ENCODE measurements around the gene DALRD3. TPM values are rescaled to one million over a fixed set of nuclear protein-coding genes. Genes with fewer than 3 reads are reported as not detected.

DALRD3 gene
- total and polyA plus RNA-seq, 5 donors from 2014 or later, result 22.2 to 40.8 (median 30.8) TPM

DNA sequence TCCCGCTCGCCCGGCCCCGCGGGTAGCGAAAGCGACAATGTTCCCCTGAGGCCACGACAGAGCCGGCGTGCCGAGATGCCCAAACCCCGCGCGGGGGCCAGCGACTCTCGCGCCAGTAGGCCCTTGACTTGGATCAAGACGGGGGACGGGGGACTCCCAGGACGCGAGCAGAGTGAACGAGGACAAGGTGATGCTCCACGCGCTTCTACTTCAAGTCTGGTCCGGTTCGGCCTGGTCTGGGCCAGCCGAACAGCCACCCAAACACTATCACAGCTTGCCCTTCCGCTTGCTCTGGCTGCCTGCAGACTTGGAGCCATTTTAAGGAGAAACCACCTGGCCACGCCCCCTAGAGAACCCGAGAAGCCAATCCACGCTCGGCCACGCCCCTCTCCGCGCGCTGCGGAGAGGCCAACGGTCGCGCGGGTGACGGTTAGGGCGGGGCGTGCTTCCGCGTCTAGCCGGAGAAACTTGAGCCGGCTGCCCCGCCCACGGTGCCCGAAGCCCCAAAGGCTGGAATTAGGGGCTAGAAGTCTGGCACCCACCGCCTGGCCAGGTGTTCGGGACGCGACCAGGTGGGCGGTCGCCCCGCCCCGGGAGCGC, 2.9 kb upstream of the DALRD3 start:
- peaks cover 29% of the 10 kb centered on the region for H3K36me3 ChIP-seq (ENCODE audit: control insufficient read depth, insufficient read depth, low read length)
- DNase-seq, result peak; percentile 98 to 99 (median 98)
- H3K9me3 ChIP-seq (ENCODE audit: control insufficient read depth in 2 of 2, low read length in 2 of 2), result no peaks in the 10 kb centered on the region
- peak overlapping the region; percentile 98 for H3K27ac ChIP-seq (ENCODE audit: insufficient read depth, low read length, poor library complexity, severe bottlenecking)
- peaks cover 13% of the 10 kb centered on the region for H3K36me3 Mint-ChIP-seq
- peak overlapping the region; percentile 94 to 99 (median 98) for H3K4me3 Mint-ChIP-seq
- H3K27me3 ChIP-seq (ENCODE audit: control insufficient read depth, insufficient read depth, low read length), result no peaks in the 10 kb centered on the region
- H3K9me3 Mint-ChIP-seq, result no peaks in the 10 kb centered on the region
- H3K27ac Mint-ChIP-seq, result peak overlapping the region; percentile 96 to 99 (median 96)
- H3K4me1 Mint-ChIP-seq, result peaks cover 10 to 67% (median 21%) of the 10 kb centered on the region in 4 donors
- peaks cover 5% of the 10 kb centered on the region for H3K27me3 Mint-ChIP-seq
- peak overlapping the region; percentile 77 for H3K4me3 ChIP-seq (ENCODE audit: low read depth, low read length)
- H3K4me1 ChIP-seq (ENCODE audit: control insufficient read depth, insufficient read depth, low read length, poor library complexity, severe bottlenecking), result peaks cover 46% of the 10 kb centered on the region
- peak; percentile 79 to 82 for ATAC-seq (ENCODE audit: low read depth in 2 of 2)

DNA sequence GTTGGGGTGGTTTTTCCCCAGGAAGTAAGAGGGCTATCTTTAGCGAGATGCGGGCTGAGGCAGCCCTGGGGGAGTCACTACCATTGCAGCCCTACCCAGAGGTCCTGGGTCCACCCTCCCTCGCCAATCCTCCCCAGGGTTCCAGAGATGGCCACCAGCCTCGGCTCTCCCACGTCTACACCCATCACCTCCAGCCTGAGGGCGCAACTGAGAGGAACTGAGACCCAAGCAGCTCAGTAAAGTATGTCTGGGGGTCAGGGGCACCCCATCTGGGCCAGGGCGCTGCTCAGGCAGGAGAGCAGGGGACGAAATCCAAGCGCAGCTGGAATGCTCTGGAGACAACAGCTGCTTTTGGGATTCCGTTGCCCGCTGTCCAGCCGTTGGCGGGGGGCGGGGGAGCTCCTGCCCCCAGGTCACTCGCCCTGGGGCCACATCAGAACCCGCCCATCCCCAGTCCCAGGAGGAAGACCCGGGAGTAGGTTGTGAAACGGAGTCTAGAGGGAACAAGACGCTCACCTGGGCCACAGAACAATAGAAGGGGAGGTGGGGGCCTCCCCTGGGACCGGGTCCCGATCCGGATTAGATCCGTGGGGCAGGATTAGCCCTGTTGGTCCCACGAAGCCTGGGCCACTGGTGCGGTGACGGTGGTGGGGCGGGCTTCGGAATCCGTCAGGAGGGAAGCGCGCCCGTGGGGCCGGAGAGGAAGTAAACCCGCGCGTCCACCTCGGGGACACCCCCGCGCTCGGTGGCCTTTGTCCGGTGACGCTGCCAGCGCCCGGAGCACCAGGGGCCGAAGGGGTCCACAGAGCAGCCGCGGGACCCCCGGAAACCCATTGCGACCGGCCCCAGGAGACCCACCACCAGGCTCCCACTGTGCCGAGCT, 2.2 kb upstream of the DALRD3 start:
- peaks cover 10 to 66% (median 20%) of the 10 kb centered on the region in 4 donors for H3K4me1 Mint-ChIP-seq
- H3K9me3 Mint-ChIP-seq, result no peaks in the 10 kb centered on the region
- Histone ChIP-seq H3K9me3 (ENCODE audit: control insufficient read depth in 2 of 2, low read length in 2 of 2) (no peaks in the 10 kb centered on the region), H3K4me1 (ENCODE audit: control insufficient read depth, insufficient read depth, low read length, poor library complexity, severe bottlenecking) (peaks cover 46% of the 10 kb centered on the region), H3K4me3 (ENCODE audit: low read depth, low read length) (peak overlapping the region; percentile 48), H3K27ac (ENCODE audit: insufficient read depth, low read length, poor library complexity, severe bottlenecking) (peak overlapping the region; percentile 98), H3K27me3 (ENCODE audit: control insufficient read depth, insufficient read depth, low read length) (no peaks in the 10 kb centered on the region), H3K36me3 (ENCODE audit: control insufficient read depth, insufficient read depth, low read length) (peaks cover 30% of the 10 kb centered on the region)
- peaks cover 14% of the 10 kb centered on the region for H3K36me3 Mint-ChIP-seq
- DNase-seq (peak in 1 of 3 donors; percentile 42), ATAC-seq (ENCODE audit: low read depth in 2 of 2) (no peak)
- H3K27ac Mint-ChIP-seq, result peak overlapping the region; percentile 52 to 96 (median 62)
- H3K4me3 Mint-ChIP-seq, result peak overlapping the region; percentile 86 to 98 (median 96)
- H3K27me3 Mint-ChIP-seq, result peaks cover 5% of the 10 kb centered on the region

DNA sequence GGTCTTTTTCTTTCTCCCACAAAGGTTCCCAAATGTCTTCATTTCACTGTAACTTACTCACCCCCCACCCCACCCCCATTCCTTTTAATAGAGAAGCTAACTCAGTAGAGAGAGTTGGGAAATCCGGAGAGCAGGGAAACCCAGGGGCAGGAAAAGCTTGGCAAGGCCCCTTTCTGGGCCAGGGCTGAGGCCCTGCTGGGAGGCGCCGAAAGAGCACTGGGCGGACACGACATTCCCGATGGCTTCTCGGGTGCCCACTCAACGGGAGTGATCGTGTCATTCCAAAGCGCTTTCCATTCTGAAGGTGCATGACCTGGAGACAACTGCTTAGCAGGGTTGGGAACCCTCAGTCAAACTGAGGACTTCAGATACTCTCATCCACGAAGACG, 1.6 kb upstream of the DALRD3 start:
- Histone ChIP-seq H3K9me3 (ENCODE audit: control insufficient read depth in 2 of 2, low read length in 2 of 2) (no peaks in the 10 kb centered on the region), H3K4me1 (ENCODE audit: control insufficient read depth, insufficient read depth, low read length, poor library complexity, severe bottlenecking) (peaks cover 46% of the 10 kb centered on the region), H3K36me3 (ENCODE audit: control insufficient read depth, insufficient read depth, low read length) (peaks cover 30% of the 10 kb centered on the region), H3K27ac (ENCODE audit: insufficient read depth, low read length, poor library complexity, severe bottlenecking) (peak overlapping the region; percentile 98), H3K27me3 (ENCODE audit: control insufficient read depth, insufficient read depth, low read length) (no peaks in the 10 kb centered on the region), H3K4me3 (ENCODE audit: low read depth, low read length) (peak overlapping the region; percentile 48)
- Mint-ChIP-seq H3K27me3 (peaks cover 5% of the 10 kb centered on the region), H3K4me1 (peaks cover 10 to 62% (median 19%) of the 10 kb centered on the region in 4 donors), H3K4me3 (peak overlapping the region; percentile 86 to 98 (median 96)), H3K27ac (peak overlapping the region; percentile 52 to 96 (median 62)), H3K9me3 (no peaks in the 10 kb centered on the region), H3K36me3 (peaks cover 14% of the 10 kb centered on the region)
- ATAC-seq (ENCODE audit: low read depth in 2 of 2), result no peak
- no peak for DNase-seq

DNA sequence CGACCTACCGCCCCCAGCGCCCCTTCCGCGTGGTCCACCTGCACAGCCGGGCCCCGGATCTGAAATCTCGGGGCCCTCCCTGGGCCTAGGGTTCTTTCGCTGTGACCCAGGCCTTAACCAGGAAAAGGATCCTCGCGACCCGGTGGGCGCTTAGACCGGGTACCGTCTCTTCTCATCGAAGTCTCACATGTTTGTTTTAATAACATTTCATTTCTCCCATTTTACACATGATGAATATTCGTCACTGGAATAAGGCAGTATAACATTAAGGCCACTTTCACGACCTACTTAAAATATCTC, 277 bp upstream of the DALRD3 start:
- peak overlapping the region; percentile 74 to 90 (median 84) for H3K27ac Mint-ChIP-seq
- Histone ChIP-seq H3K4me1 (ENCODE audit: control insufficient read depth, insufficient read depth, low read length, poor library complexity, severe bottlenecking) (peaks cover 46% of the 10 kb centered on the region), H3K27ac (ENCODE audit: insufficient read depth, low read length, poor library complexity, severe bottlenecking) (peak overlapping the region; percentile 78), H3K36me3 (ENCODE audit: control insufficient read depth, insufficient read depth, low read length) (peaks cover 31% of the 10 kb centered on the region), H3K4me3 (ENCODE audit: low read depth, low read length) (peak overlapping the region; percentile 77), H3K9me3 (ENCODE audit: control insufficient read depth in 2 of 2, low read length in 2 of 2) (no peaks in the 10 kb centered on the region), H3K27me3 (ENCODE audit: control insufficient read depth, insufficient read depth, low read length) (no peaks in the 10 kb centered on the region)
- DNase-seq (no peak), ATAC-seq (ENCODE audit: low read depth in 2 of 2) (no peak)
- H3K36me3 Mint-ChIP-seq, result peaks cover 12% of the 10 kb centered on the region
- H3K9me3 Mint-ChIP-seq, result no peaks in the 10 kb centered on the region
- peaks cover 5% of the 10 kb centered on the region for H3K27me3 Mint-ChIP-seq
- H3K4me3 Mint-ChIP-seq, result peak overlapping the region; percentile 86 to 98 (median 96)
- peaks cover 10 to 57% (median 22%) of the 10 kb centered on the region in 4 donors for H3K4me1 Mint-ChIP-seq

DNA sequence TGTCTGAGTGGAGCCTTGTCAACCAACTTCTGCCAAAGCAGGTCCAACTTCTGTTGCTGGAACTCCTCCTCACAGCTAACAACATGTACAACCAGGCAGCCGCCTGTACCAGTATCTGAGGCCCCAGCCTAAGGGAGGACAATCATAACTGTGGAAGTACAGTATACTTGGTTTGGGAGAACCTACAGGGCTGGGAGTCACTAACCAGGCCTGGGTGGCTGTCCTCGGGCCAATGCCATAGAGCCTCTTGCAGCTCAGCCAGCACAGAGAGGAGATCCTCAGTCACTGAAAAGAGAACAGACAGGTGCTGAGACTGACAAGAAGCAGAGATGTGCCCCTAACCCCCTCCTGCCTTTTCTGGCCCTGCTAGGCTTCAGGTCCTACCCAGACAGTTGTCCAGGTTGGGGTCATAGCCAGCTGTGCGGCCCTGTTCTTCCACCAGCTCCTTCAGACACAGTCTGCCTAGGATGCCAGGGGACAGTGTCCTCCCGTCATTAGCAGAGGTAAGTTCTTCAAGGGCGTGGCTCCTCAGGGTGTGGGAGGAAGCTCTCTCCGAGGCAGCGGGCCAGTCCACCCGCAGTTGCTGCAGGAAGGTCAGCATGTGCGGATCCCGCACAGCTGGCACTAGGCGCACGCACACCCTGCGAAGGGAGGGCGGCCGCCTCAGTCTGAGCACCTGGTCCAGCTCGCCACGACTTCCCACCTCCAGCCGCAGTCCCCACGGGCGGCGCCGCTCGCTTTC, 980 bp downstream of the DALRD3 start:
- DNase-seq, result peak in 1 of 3 donors; percentile 34
- Histone ChIP-seq H3K4me1 (ENCODE audit: control insufficient read depth, insufficient read depth, low read length, poor library complexity, severe bottlenecking) (peaks cover 34% of the 10 kb centered on the region), H3K4me3 (ENCODE audit: low read depth, low read length) (peak overlapping the region; percentile 34), H3K27me3 (ENCODE audit: control insufficient read depth, insufficient read depth, low read length) (no peaks in the 10 kb centered on the region), H3K27ac (ENCODE audit: insufficient read depth, low read length, poor library complexity, severe bottlenecking) (peak overlapping the region; percentile 78), H3K9me3 (ENCODE audit: control insufficient read depth in 2 of 2, low read length in 2 of 2) (no peaks in the 10 kb centered on the region), H3K36me3 (ENCODE audit: control insufficient read depth, insufficient read depth, low read length) (peaks cover 37% of the 10 kb centered on the region)
- Mint-ChIP-seq H3K36me3 (peaks cover 11% of the 10 kb centered on the region), H3K4me1 (peaks cover 5 to 48% (median 19%) of the 10 kb centered on the region in 4 donors), H3K27ac (peak overlapping the region; percentile 45 to 75 (median 73)), H3K27me3 (peaks cover 5% of the 10 kb centered on the region), H3K4me3 (peak overlapping the region; percentile 86 to 98 (median 92)), H3K9me3 (no peaks in the 10 kb centered on the region)
- no peak for ATAC-seq (ENCODE audit: low read depth in 2 of 2)

DNA sequence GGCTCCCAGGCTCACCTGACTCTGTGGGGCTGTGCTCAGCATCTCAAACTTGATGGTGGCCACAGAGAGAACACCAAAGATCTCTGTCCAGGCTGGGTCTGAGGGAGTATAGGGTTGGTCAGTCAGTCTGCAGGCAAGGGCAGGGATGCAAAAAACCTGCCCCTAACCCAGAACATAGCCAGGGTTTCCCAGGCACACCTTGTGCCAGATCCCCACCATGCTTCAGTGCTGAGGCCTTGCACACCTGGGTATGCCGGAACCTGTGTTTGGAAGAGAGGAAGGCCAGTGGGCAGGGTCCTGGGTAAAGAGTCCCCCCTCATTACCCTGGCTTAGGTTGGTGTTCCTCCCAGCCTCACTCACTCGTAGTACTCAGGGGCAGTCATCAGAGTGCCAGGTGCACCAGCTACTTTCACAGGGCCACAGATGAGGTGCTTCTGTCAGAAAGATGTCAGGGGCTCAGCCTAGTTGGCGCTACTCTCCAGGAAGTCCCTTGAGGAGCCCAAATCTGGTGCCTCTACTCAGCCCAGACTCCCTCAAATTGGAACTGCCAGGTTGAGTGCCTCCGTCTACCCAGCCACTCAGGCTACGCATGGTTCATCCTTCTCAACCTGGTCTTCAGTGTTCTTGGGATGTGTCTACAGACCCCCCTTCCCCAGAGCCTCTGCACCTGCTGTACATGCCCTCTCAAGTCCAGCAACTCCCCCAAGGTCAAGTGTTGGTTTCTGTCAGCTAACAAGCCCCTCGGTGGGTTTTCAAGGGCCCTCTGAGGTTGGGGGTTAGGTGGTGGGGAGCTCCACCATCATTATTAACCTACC, 1.8 kb downstream of the DALRD3 start:
- Histone ChIP-seq H3K27ac (ENCODE audit: insufficient read depth, low read length, poor library complexity, severe bottlenecking) (peak overlapping the region; percentile 78), H3K9me3 (ENCODE audit: control insufficient read depth in 2 of 2, low read length in 2 of 2) (no peaks in the 10 kb centered on the region), H3K36me3 (ENCODE audit: control insufficient read depth, insufficient read depth, low read length) (peaks cover 45% of the 10 kb centered on the region), H3K4me3 (ENCODE audit: low read depth, low read length) (no peak overlapping the region), H3K27me3 (ENCODE audit: control insufficient read depth, insufficient read depth, low read length) (no peaks in the 10 kb centered on the region), H3K4me1 (ENCODE audit: control insufficient read depth, insufficient read depth, low read length, poor library complexity, severe bottlenecking) (peaks cover 32% of the 10 kb centered on the region)
- Mint-ChIP-seq H3K27ac (peak overlapping the region in 2 of 3 donors; percentile 45 to 46), H3K4me1 (peaks cover 5 to 50% (median 22%) of the 10 kb centered on the region in 4 donors), H3K27me3 (peaks cover 5% of the 10 kb centered on the region), H3K9me3 (no peaks in the 10 kb centered on the region), H3K36me3 (peaks cover 15% of the 10 kb centered on the region), H3K4me3 (peak overlapping the region; percentile 86 to 98 (median 92))
- no peak for ATAC-seq (ENCODE audit: low read depth in 2 of 2)
- DNase-seq, result no peak

DNA sequence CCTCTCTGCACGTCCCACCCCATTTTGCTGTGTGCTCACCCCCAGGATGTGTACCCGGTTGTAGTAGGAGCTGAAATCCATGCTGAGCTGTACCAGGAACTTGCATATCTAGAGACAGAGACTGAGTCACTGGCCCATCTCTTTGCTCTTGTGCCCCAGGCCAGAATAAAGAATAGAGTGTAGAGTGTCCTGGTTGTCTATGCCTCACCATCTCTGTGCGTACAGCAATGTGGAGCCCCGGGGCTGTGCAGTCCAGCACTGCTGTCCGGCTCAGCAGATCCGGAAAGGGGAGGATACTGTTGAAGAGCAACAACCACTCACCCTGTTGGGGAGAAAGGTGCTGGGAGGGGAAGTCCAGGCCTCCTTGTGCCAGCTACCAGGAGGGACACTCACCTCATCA, 2.6 kb downstream of the DALRD3 start:
- Histone ChIP-seq H3K4me3 (ENCODE audit: low read depth, low read length) (no peak overlapping the region), H3K36me3 (ENCODE audit: control insufficient read depth, insufficient read depth, low read length) (peaks cover 47% of the 10 kb centered on the region), H3K9me3 (ENCODE audit: control insufficient read depth in 2 of 2, low read length in 2 of 2) (no peaks in the 10 kb centered on the region), H3K27ac (ENCODE audit: insufficient read depth, low read length, poor library complexity, severe bottlenecking) (no peak overlapping the region), H3K27me3 (ENCODE audit: control insufficient read depth, insufficient read depth, low read length) (no peaks in the 10 kb centered on the region), H3K4me1 (ENCODE audit: control insufficient read depth, insufficient read depth, low read length, poor library complexity, severe bottlenecking) (peaks cover 30% of the 10 kb centered on the region)
- Mint-ChIP-seq H3K27me3 (no peaks in the 10 kb centered on the region), H3K4me3 (peak overlapping the region in 3 of 4 donors; percentile 50 to 88 (median 68)), H3K9me3 (no peaks in the 10 kb centered on the region), H3K4me1 (peaks cover 5 to 46% (median 20%) of the 10 kb centered on the region in 4 donors), H3K36me3 (peaks cover 15% of the 10 kb centered on the region), H3K27ac (peak overlapping the region in 2 of 3 donors; percentile 43 to 46)
- ATAC-seq (ENCODE audit: low read depth in 2 of 2) (no peak), DNase-seq (no peak)
